MCF 10A (cell line): ENCODE data around the gene DYNC2I2. TPM values are rescaled to one million over a fixed set of nuclear protein-coding genes. Genes with fewer than 3 reads are reported as not detected.

ENCODE experiments used
- BruUV-seq: library from RNA; stranded (reverse); fragments of 400-500 nt; replicated peaks from 2 replicates; lab custom pipeline; 2021; lab: Mats Ljungman, UMichigan
- CTCF ChIA-PET: fragments of 300-600 bp; sonication (Branson Sonifier 250); formaldehyde crosslinking; extraction: SDS; loops from one replicate; lab custom pipeline; 2021; ENCODE audit warnings: antibody characterized with exemption, inconsistent platforms; lab: Yijun Ruan, JAX
- POLR2A ChIA-PET: fragments of 300-600, 350-650 bp; sonication (Branson Sonifier 250); formaldehyde crosslinking; extraction: SDS; loops from one replicate; lab custom pipeline; 2020; ENCODE audit warnings: antibody characterized with exemption, inconsistent platforms; lab: Yijun Ruan, JAX
- DNase-seq: peaks from one replicate; pipeline ENCODE4 v3.0.0-alpha.2; 2018; ENCODE audit not compliant: unreplicated experiment
- H3K27ac Mint-ChIP-seq: one replicate; pipeline ENCODE4 v1.8.0; 2022; ENCODE audit warnings: mild to moderate bottlenecking, low read depth, mixed read lengths; ENCODE audit not compliant: unreplicated experiment
- H3K27me3 Mint-ChIP-seq: one replicate; pipeline ENCODE4 v1.8.0; 2022; ENCODE audit warnings: mixed read lengths; ENCODE audit not compliant: insufficient read depth, unreplicated experiment
- H3K36me3 Mint-ChIP-seq: one replicate; pipeline ENCODE4 v1.8.0; 2022; ENCODE audit warnings: mild to moderate bottlenecking, moderate library complexity, mixed read lengths; ENCODE audit not compliant: insufficient read depth, unreplicated experiment
- H3K4me1 Mint-ChIP-seq: one replicate; pipeline ENCODE4 v1.8.0; 2022; ENCODE audit warnings: mixed read lengths; ENCODE audit not compliant: insufficient read depth, unreplicated experiment
- H3K4me3 Mint-ChIP-seq: one replicate; pipeline ENCODE4 v1.8.0; 2022; ENCODE audit warnings: mild to moderate bottlenecking, moderate library complexity, mixed read lengths; ENCODE audit not compliant: unreplicated experiment
- H3K9me3 Mint-ChIP-seq: one replicate; pipeline ENCODE4 v1.8.0; 2022; ENCODE audit warnings: mixed read lengths; ENCODE audit not compliant: unreplicated experiment
- CTCF ChIP-seq: fragments of 200-600 bp; IDR thresholded peaks from one replicate; pipeline ENCODE4 v1.8.0; 2022; ENCODE audit warnings: antibody characterized with exemption, mild to moderate bottlenecking; ENCODE audit not compliant: unreplicated experiment
- intact Hi-C: fragments of 100-400 bp; cut with micrococcal nuclease; formaldehyde crosslinking; loops from 2 replicates; pipeline ENCODE4 v1.14.1; 2022
- total RNA-seq: library from RNA; stranded (reverse); gene quantifications from 2 replicates; pipeline ENCODE4 v1.2.3, GENCODE V29; 2022

Gene DYNC2I2
- total RNA-seq, 1 experiment from 2014 or later = 43.7 TPM

DNA sequence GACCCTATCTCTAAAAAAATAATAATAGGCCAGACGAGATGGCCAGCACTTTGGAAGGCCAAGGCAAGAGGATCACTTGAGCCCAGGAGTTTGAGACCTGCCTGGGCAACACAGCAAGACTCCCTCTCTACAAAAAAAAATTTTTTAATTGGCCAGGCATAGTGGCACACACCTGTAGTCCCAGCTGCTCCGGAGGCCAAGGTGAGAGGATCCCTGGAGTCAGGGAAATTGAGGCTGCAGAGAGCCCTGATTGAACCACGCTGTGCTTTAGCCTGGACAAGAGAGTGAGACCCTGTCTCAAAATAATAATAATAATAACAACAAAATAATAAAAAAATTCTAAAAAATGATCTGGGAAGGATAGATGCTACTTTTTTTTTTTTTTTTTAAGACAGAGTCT, 1.1 kb upstream of the DYNC2I2 start:
- BruUV-seq = no TSS peak
- peaks cover 8% of the 10 kb centered on the region for H3K4me1 Mint-ChIP-seq
- CTCF ChIA-PET = interaction anchor here (0.8 kb wide), 1 partner anchor 19 kb away, joined by 3 read pairs; no protein-coding TSS in a partner anchor
- DNase-seq = no peak
- H3K9me3 Mint-ChIP-seq = no peaks in the 10 kb centered on the region
- no peak overlapping the region for H3K4me3 Mint-ChIP-seq
- intact Hi-C loops = no loop called here
- no peak overlapping the region for H3K27ac Mint-ChIP-seq
- no peak for TF ChIP-seq CTCF
- peaks cover 21% of the 10 kb centered on the region for H3K36me3 Mint-ChIP-seq
- POLR2A ChIA-PET = interaction anchor here (0.8 to 2.4 kb wide), 5 partner anchors 22 to 113 kb away, joined by 3 to 27 read pairs (median 5); no protein-coding TSS in a partner anchor
- no peaks in the 10 kb centered on the region for H3K27me3 Mint-ChIP-seq

- POLR2A ChIA-PET = interaction anchor here (0.8 to 2.4 kb wide), 8 partner anchors 10 to 114 kb away, joined by 3 to 27 read pairs (median 3); no protein-coding TSS in a partner anchor
- TF ChIP-seq CTCF = no peak
- no peak for DNase-seq
- CTCF ChIA-PET = interaction anchor here (0.8 to 1.0 kb wide), 3 partner anchors 18 to 238 kb away, joined by 3 to 5 read pairs (median 3); no protein-coding TSS in a partner anchor
- Mint-ChIP-seq H3K36me3 (peaks cover 21% of the 10 kb centered on the region), H3K27ac (peak overlapping the region; percentile 98), H3K4me1 (peaks cover 8% of the 10 kb centered on the region), H3K9me3 (no peaks in the 10 kb centered on the region), H3K27me3 (no peaks in the 10 kb centered on the region), H3K4me3 (peak overlapping the region; percentile 67)
- TSS peak; percentile 89 for BruUV-seq
- intact Hi-C loops = no loop called here
These were observed 677 bp upstream of the DYNC2I2 start for GRCh38 chr9:128657344-128657704.

GRCh38 chr9:128654481-128654880, 2.2 kb downstream of the DYNC2I2 start:
- H3K27ac Mint-ChIP-seq = no peak overlapping the region

More at GRCh38 chr9:128654481-128654880, 2.2 kb downstream of the DYNC2I2 start:
- DNase-seq = no peak
- H3K27me3 Mint-ChIP-seq = no peaks in the 10 kb centered on the region
- intact Hi-C loops = no loop called here
- H3K36me3 Mint-ChIP-seq = peaks cover 21% of the 10 kb centered on the region
- TF ChIP-seq CTCF = no peak
- CTCF ChIA-PET = interaction anchor here (3.4 kb wide), 1 partner anchor 18 kb away, joined by 15 read pairs; no protein-coding TSS in a partner anchor
- H3K4me1 Mint-ChIP-seq = peaks cover 8% of the 10 kb centered on the region
- H3K9me3 Mint-ChIP-seq = no peaks in the 10 kb centered on the region
- no TSS peak for BruUV-seq
- POLR2A ChIA-PET = interaction anchor here (0.7 to 3.1 kb wide), 6 partner anchors 16 to 56 kb away, joined by 3 to 22 read pairs (median 4); partner anchors contain the start of gene SET
- H3K4me3 Mint-ChIP-seq = no peak overlapping the region
